Karpas-422 (cell line): ENCODE results near the gene LRRC27. TPM values are rescaled to one million over a fixed set of nuclear protein-coding genes. Genes with fewer than 3 reads are reported as not detected.
"Not testable (repeated sequence)": the region's sequence is repeated elsewhere in the genome, so short reads cannot be mapped to it uniquely, and the experiment has no call there.

Experiments used
- DNase-seq: peaks from one replicate; pipeline ENCODE4 v3.0.0-alpha.2; 2015
- H2AFZ ChIP-seq: fragments of 200-600 bp; sonication (generic); 2 replicates; pipeline ENCODE4 v1.6.1; 2014; ENCODE audit warnings: antibody characterized with exemption, low read length, mixed read lengths
- H3K27ac ChIP-seq: fragments of 200-600 bp; sonication (generic); 2 replicates; pipeline ENCODE4 v1.5.1; 2014; ENCODE audit warnings: mild to moderate bottlenecking, low read length, moderate library complexity
- H3K27me3 ChIP-seq: fragments of 200-600 bp; sonication (generic); 2 replicates; pipeline ENCODE4 v1.6.1; 2014; ENCODE audit warnings: low read length, mixed read lengths
- H3K36me3 ChIP-seq: fragments of 200-600 bp; sonication (generic); 2 replicates; pipeline ENCODE4 v1.6.1; 2014; ENCODE audit warnings: low read length, mixed read lengths; ENCODE audit not compliant: insufficient read depth
- H3K4me1 ChIP-seq: fragments of 200-600 bp; sonication (generic); 2 replicates; pipeline ENCODE4 v1.6.1; 2014; ENCODE audit warnings: mild to moderate bottlenecking, low read length, mixed read lengths
- H3K4me2 ChIP-seq: fragments of 200-600 bp; sonication (generic); 2 replicates; pipeline ENCODE4 v1.6.1; 2014; ENCODE audit warnings: low read length, low read depth, mild to moderate bottlenecking; ENCODE audit not compliant: poor library complexity, severe bottlenecking
- H3K4me3 ChIP-seq: fragments of 200-600 bp; sonication (generic); 2 replicates; pipeline ENCODE4 v1.5.1; 2014; ENCODE audit warnings: mild to moderate bottlenecking, antibody characterized with exemption, low read length, mixed read lengths
- H3K79me2 ChIP-seq: fragments of 200-600 bp; sonication (generic); 2 replicates; pipeline ENCODE4 v1.6.1; 2014; ENCODE audit warnings: mild to moderate bottlenecking, low read length, mixed read lengths
- H3K9ac ChIP-seq: fragments of 200-600 bp; sonication (generic); 2 replicates; pipeline ENCODE4 v1.6.0; 2014; ENCODE audit warnings: low read length
- H3K9me2 ChIP-seq: fragments of 200-600 bp; sonication (generic), shearing (Covaris generic); replicated peaks from 2 replicates; pipeline ENCODE4 v1.6.0; 2014; ENCODE audit warnings: mild to moderate bottlenecking, low read length, moderate library complexity; ENCODE audit not compliant: insufficient read depth
- H3K9me3 ChIP-seq: fragments of 300-700, 200-600 bp; sonication (generic); 2 replicates; pipeline ENCODE4 v1.6.1; 2014; ENCODE audit warnings: low read length, mixed read lengths
- H4K20me1 ChIP-seq: fragments of 200-600 bp; sonication (generic); 2 replicates; pipeline ENCODE4 v1.6.1; 2014; ENCODE audit warnings: mild to moderate bottlenecking, antibody characterized with exemption, low read length, low read depth; ENCODE audit not compliant: insufficient read depth
- total RNA-seq: library from RNA; depleted of rRNA; stranded (reverse); fragments of >200 nt; shearing (Covaris generic); gene quantifications from 2 replicates; pipeline ENCODE4 v1.2.3, GENCODE V29; 2014; ENCODE audit warnings: low replicate concordance

LRRC27 gene
- total RNA-seq, 1 experiment from 2014 or later = 2.2 TPM

DNA sequence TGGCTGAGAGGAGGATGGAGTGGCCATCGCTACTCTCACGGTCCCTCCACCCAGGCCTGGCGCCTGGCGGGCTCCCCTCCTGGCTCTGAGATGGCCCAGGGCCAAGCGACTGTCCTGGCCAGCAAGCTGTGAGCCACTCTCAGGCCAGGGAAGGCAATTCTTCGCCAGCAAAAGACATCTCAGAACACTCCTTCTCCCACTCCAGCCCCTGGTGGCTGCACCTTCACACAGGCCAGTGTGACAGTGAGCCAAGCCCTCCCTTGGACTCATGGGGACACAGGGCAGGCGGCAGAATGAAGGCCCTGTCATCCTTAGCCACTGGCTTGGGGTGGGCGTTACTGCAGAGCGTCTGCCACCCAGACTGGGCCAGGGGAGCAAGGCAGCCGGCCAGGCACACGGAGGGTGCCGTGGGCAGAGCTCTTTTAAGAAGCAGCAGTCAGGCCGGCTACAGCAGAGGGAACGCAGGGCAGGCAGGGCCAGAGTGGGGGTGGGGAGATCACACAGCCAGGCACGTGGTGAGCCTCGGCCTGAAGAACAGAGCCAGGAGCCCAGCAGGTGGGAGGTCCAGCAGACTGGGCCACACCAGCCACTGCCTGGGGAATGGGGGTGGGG lies 38.7 kb upstream of the LRRC27 start:
- Histone ChIP-seq H4K20me1 (no peaks in the 10 kb centered on the region), H3K27me3 (no peaks in the 10 kb centered on the region), H3K9ac (no peak overlapping the region), H3K27ac (no peak overlapping the region), H2AFZ (no peak overlapping the region), H3K4me1 (no peaks in the 10 kb centered on the region), H3K79me2 (no peaks in the 10 kb centered on the region), H3K4me2 (no peak overlapping the region), H3K9me2 (no peaks in the 10 kb centered on the region), H3K4me3 (no peak overlapping the region), H3K9me3 (no peaks in the 10 kb centered on the region), H3K36me3 (no peaks in the 10 kb centered on the region)
- no peak for DNase-seq

DNA sequence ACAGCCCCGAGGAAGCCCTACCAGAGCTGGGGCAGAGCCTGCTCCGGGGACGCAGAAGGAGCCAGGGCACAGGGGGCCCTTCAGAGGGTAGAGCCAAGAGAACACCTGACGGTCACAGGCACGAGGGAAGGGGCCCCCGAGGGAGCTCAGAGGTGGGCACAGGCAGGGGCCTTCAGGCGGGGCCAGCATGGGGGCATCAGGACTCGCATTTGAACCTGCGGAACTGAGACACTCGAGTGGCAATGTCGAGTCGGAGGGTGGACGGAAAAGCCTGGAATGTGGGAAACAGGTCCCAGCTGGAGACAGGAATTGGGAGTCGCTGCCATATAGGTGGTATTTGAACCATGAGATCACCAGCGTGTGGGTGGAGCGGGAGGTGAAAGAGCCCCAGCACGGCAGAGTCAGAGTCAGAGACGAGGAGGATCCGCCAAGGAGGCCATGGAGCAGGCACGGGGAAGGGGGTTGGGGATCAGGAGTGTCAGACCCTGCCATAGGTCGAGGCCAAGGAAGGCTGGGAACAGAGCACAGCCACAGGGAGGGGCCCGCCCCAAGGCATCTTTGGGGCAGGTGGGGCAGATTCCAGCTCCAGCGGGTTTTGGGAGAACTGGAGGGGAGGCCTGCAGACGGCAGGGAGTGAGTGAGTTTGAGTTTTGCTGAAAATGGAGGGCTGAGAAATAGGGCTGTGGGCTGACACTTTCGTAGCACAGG lies 38.0 kb upstream of the LRRC27 start:
- no peak for DNase-seq
- H3K36me3 ChIP-seq = no peaks in the 10 kb centered on the region
- no peak overlapping the region for H2AFZ ChIP-seq
- H3K4me1 ChIP-seq = no peaks in the 10 kb centered on the region
- H3K9ac ChIP-seq = no peak overlapping the region
- H4K20me1 ChIP-seq = no peaks in the 10 kb centered on the region
- no peak overlapping the region for H3K4me3 ChIP-seq
- no peaks in the 10 kb centered on the region for H3K9me2 ChIP-seq
- H3K9me3 ChIP-seq = no peaks in the 10 kb centered on the region
- no peak overlapping the region for H3K4me2 ChIP-seq
- no peaks in the 10 kb centered on the region for H3K79me2 ChIP-seq
- H3K27me3 ChIP-seq = no peaks in the 10 kb centered on the region
- H3K27ac ChIP-seq = no peak overlapping the region

DNA sequence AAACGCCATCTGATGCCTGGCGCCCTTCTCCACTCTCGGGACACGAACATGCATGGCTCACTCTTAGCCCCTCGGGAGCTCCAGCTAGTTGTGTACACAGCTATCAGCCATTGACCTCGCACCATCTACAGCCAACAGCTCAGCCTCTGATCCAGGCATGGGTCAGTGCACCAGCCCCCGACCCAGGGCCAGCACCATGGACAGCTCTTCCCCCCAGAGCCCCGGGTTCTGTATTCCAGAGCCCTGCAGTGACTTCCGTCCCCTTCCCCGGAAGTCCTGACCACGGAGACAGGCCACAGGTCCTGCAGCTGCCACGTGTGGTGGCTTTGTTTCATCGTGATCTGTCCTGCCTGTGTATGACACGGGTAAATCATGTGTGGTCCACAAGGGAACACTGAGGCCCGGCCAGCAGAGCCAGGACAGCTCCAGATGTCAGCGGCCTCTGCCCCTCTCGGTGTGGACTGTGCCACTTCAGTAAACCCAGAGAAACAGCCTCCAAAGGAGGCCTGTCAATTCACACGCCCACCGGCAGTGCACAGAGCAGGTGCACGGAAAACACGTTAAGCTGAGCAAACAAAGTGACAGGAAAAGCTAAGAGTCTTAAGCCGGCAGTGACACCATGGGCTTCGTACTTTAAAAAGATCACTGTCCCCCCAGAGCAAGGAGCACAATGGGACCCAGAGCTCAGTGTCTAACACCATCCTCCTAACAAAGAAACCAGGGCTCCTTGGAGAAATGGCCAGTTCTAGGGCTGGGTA lies 37.3 kb upstream of the LRRC27 start:
- Histone ChIP-seq H3K79me2 (no peaks in the 10 kb centered on the region), H4K20me1 (no peaks in the 10 kb centered on the region), H2AFZ (no peak overlapping the region), H3K27ac (no peak overlapping the region), H3K9me3 (no peaks in the 10 kb centered on the region), H3K4me3 (no peak overlapping the region), H3K36me3 (no peaks in the 10 kb centered on the region), H3K9me2 (no peaks in the 10 kb centered on the region), H3K4me1 (no peaks in the 10 kb centered on the region), H3K9ac (no peak overlapping the region), H3K4me2 (no peak overlapping the region), H3K27me3 (no peaks in the 10 kb centered on the region)
- peak; percentile 46 for DNase-seq

DNA sequence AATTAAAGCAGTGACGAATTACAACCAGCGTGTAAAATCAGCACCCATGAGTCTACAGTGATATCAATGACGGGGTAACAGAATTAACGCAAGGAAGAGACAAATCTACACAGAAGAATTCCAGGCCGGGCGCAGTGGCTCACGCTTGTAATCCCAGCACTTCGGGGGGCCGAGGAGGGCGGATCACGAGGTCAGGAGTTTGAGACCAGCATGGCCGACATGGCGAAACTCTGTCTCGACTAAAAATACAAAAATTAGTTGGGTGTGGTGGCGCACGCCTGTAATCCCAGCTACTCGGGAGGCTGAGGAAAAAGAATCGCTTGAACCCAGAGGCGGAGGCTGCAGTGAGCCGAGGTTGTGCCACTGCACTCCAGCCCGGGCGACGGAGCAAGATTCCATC lies 36.5 kb upstream of the LRRC27 start:
- not testable (repeated sequence) for H3K9me2 ChIP-seq, H3K27ac ChIP-seq, H3K79me2 ChIP-seq, H3K4me2 ChIP-seq, H3K9me3 ChIP-seq, DNase-seq, H3K9ac ChIP-seq, H3K4me3 ChIP-seq, H3K36me3 ChIP-seq, H3K4me1 ChIP-seq, H4K20me1 ChIP-seq, H2AFZ ChIP-seq, H3K27me3 ChIP-seq

- no peak overlapping the region for H3K4me3 ChIP-seq
- H3K9me3 ChIP-seq = no peaks in the 10 kb centered on the region
- H3K4me2 ChIP-seq = no peak overlapping the region
- no peaks in the 10 kb centered on the region for H3K79me2 ChIP-seq
- no peaks in the 10 kb centered on the region for H3K4me1 ChIP-seq
- H4K20me1 ChIP-seq = no peaks in the 10 kb centered on the region
- H3K36me3 ChIP-seq = no peaks in the 10 kb centered on the region
- H3K9me2 ChIP-seq = no peaks in the 10 kb centered on the region
- no peaks in the 10 kb centered on the region for H3K27me3 ChIP-seq
- no peak for DNase-seq
- H3K9ac ChIP-seq = no peak overlapping the region
- H2AFZ ChIP-seq = no peak overlapping the region
- no peak overlapping the region for H3K27ac ChIP-seq
These were observed 35.1 kb upstream of the LRRC27 start for GRCh38 chr10:132296666-132297443.

DNA sequence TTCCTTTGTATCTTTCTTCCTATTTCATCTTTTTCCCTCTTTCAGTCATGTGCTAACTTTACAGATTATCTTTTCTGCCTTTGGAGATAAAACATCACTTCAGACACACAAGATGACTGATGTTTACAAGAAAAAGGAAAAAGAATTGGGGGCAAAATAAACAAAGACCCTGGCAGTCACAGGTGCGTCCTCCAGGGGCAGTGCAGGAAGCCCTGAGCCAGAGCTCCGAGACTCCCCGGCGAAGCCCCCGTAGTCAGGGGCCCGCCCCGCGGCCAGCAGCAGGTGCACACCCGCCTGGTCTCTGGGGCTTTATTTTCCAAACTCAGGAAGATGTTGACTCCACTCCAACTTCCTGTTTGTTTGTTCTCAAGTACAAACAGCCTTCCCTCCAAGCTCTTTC lies 34.5 kb upstream of the LRRC27 start:
- H3K27me3 ChIP-seq = no peaks in the 10 kb centered on the region
- H3K4me1 ChIP-seq = no peaks in the 10 kb centered on the region
- H3K4me2 ChIP-seq = no peak overlapping the region
- no peaks in the 10 kb centered on the region for H3K36me3 ChIP-seq
- H3K79me2 ChIP-seq = no peaks in the 10 kb centered on the region
- H3K9me3 ChIP-seq = no peaks in the 10 kb centered on the region
- H3K4me3 ChIP-seq = no peak overlapping the region
- no peak for DNase-seq
- H3K9ac ChIP-seq = no peak overlapping the region
- H3K27ac ChIP-seq = no peak overlapping the region
- H2AFZ ChIP-seq = no peak overlapping the region
- H4K20me1 ChIP-seq = no peaks in the 10 kb centered on the region
- H3K9me2 ChIP-seq = no peaks in the 10 kb centered on the region

GRCh38 chr10:132298038-132298881 lies 33.7 kb upstream of the LRRC27 start:
- no peaks in the 10 kb centered on the region for H3K9me2 ChIP-seq
- no peaks in the 10 kb centered on the region for H3K9me3 ChIP-seq
- no peaks in the 10 kb centered on the region for H4K20me1 ChIP-seq
- no peak for DNase-seq
- H3K27ac ChIP-seq = no peak overlapping the region
- no peaks in the 10 kb centered on the region for H3K27me3 ChIP-seq
- no peak overlapping the region for H3K4me2 ChIP-seq
- no peaks in the 10 kb centered on the region for H3K36me3 ChIP-seq
- no peak overlapping the region for H3K9ac ChIP-seq
- H3K4me3 ChIP-seq = no peak overlapping the region
- no peaks in the 10 kb centered on the region for H3K4me1 ChIP-seq
- H2AFZ ChIP-seq = no peak overlapping the region
- H3K79me2 ChIP-seq = no peaks in the 10 kb centered on the region
